ENCODE measurements around the gene PRRX2. TPM values are rescaled to one million over a fixed set of nuclear protein-coding genes. Genes with fewer than 3 reads are reported as not detected.

PRRX2 gene
- total and polyA plus RNA-seq, 2 of the 13 experiments (the other 11 are each of a cell fraction or from before 2014, with no cell fraction given), result 0.05 TPM; not detected in 1

GRCh38 chr9:129736334-129736733 is 70.9 kb downstream of the PRRX2 start:
- no peaks in the 10 kb centered on the region for H3K9me3 ChIP-seq (ENCODE audit: low read length)
- H2AFZ ChIP-seq (ENCODE audit: low read length), result no peak overlapping the region
- in situ Hi-C loops (cut with HindIII; ENCODE audit: extremely low pct_ligation_motif_present, low pct_unique_long_range_greater_than_20kb), result loop anchor here (5.0 kb wide), 1 partner anchor 46 kb away; no protein-coding TSS in a partner anchor
- POLR2A ChIA-PET, result no interaction called here
- H3K27me3 ChIP-seq (ENCODE audit: control insufficient read depth in 1 of 2, insufficient read depth in 2 of 2, low read length in 2 of 2), result peaks cover 10 to 58% of the 10 kb centered on the region in 2 experiments; a peak in 3 of 5 replicates
- 0 out of 2 replicates have a peak, but pooled peaks cover 5% of the 10 kb centered on the region for H3K4me1 ChIP-seq (ENCODE audit: insufficient read depth, low read length)
- FAIRE-seq (no peak), ATAC-seq (no peak), DNase-seq (ENCODE audit: low spot score) (no peak)
- CTCF ChIA-PET (ENCODE audit: low intra/inter-chr PET ratio, low total read pairs), result interaction anchor here (3.1 kb wide), 1 partner anchor 47 kb away, joined by 56 read pairs; no protein-coding TSS in a partner anchor
- TF ChIP-seq ZNF280B (CRISPR knock-in tag; IDR thresholded peaks at IDR 0.05; ENCODE audit: borderline replicate concordance), result no peak
- TF ChIP-seq SOX5 (CRISPR knock-in tag; IDR thresholded peaks at IDR 0.05; ENCODE audit: borderline replicate concordance), result no peak
- no peaks in the 10 kb centered on the region for H3K36me3 ChIP-seq (replicated peaks in 1 of 2; ENCODE audit: control insufficient read depth in 1 of 2, insufficient read depth in 2 of 2, low read length in 2 of 2)
- WGBS (ENCODE audit: low lambda C conversion rate), result 22% methylated on average over 10 of the region's 20 CpGs
- H3K4me3 ChIP-seq (replicated peaks in 1 of 3; ENCODE audit: insufficient read depth in 1 of 3, low read depth in 2 of 3, low read length in 3 of 3), result no peak overlapping the region
- no peak overlapping the region for H3K4me2 ChIP-seq (ENCODE audit: low read depth, low read length)
- no peak overlapping the region for H3K9ac ChIP-seq (ENCODE audit: insufficient read depth, low read depth, low read length)
- no peak overlapping the region for H3K27ac ChIP-seq (ENCODE audit: extremely low read length, insufficient read depth, low read length)
- no peaks in the 10 kb centered on the region for H3K79me2 ChIP-seq (ENCODE audit: insufficient read depth, low read length)
- H4K20me1 ChIP-seq (ENCODE audit: insufficient read depth, low read length), result no peaks in the 10 kb centered on the region
- no TSS peak for BruUV-seq (replicated peaks)
- intact Hi-C loops (cut with micrococcal nuclease; ENCODE audit: unreplicated experiment), result no loop called here

- no peaks in the 10 kb centered on the region for H3K36me3 ChIP-seq (replicated peaks in 1 of 2; ENCODE audit: control insufficient read depth in 1 of 2, insufficient read depth in 2 of 2, low read length in 2 of 2)
- ATAC-seq (peak; percentile 85), DNase-seq (ENCODE audit: low spot score) (peak; percentile 45), FAIRE-seq (peak; percentile 54)
- 32% methylated on average over 15 of the region's 48 CpGs for WGBS (ENCODE audit: low lambda C conversion rate)
- ChIA-PET CTCF (ENCODE audit: low intra/inter-chr PET ratio, low total read pairs) (interaction anchor here (0.9 to 3.1 kb wide), 4 partner anchors 11 to 52 kb away, joined by 3 to 56 read pairs (median 6); no protein-coding TSS in a partner anchor), POLR2A (interaction anchor here (0.7 kb wide), 1 partner anchor 147 kb away, joined by 3 read pairs; no protein-coding TSS in a partner anchor)
- H4K20me1 ChIP-seq (ENCODE audit: insufficient read depth, low read length), result no peaks in the 10 kb centered on the region
- H3K9ac ChIP-seq (ENCODE audit: insufficient read depth, low read depth, low read length), result peak overlapping the region; percentile 53; the same call in 1 of the 2 replicates
- intact Hi-C loops (cut with micrococcal nuclease; ENCODE audit: unreplicated experiment) (loop anchor here (1.0 kb wide), 1 partner anchor 46 kb away; no protein-coding TSS in a partner anchor), in situ Hi-C loops (cut with HindIII; ENCODE audit: extremely low pct_ligation_motif_present, low pct_unique_long_range_greater_than_20kb) (loop anchor here (5.0 kb wide), 1 partner anchor 45 kb away; no protein-coding TSS in a partner anchor)
- no peaks in the 10 kb centered on the region for H3K9me3 ChIP-seq (ENCODE audit: low read length)
- H3K4me3 ChIP-seq (replicated peaks in 1 of 3; ENCODE audit: insufficient read depth in 1 of 3, low read depth in 2 of 3, low read length in 3 of 3), result peak overlapping the region; percentile 39 to 67 (median 65); a peak in 4 of 6 replicates
- peak overlapping the region; percentile 68 for H3K4me2 ChIP-seq (ENCODE audit: low read depth, low read length)
- peaks cover 7 to 51% of the 10 kb centered on the region in 2 experiments; a peak in 3 of 5 replicates for H3K27me3 ChIP-seq (ENCODE audit: control insufficient read depth in 1 of 2, insufficient read depth in 2 of 2, low read length in 2 of 2)
- no TSS peak for BruUV-seq (replicated peaks)
- no peaks in the 10 kb centered on the region for H3K79me2 ChIP-seq (ENCODE audit: insufficient read depth, low read length)
- no peak overlapping the region for H3K27ac ChIP-seq (ENCODE audit: extremely low read length, insufficient read depth, low read length)
- H3K4me1 ChIP-seq (ENCODE audit: insufficient read depth, low read length), result 0 out of 2 replicates have a peak, but pooled peaks cover 5% of the 10 kb centered on the region
- H2AFZ ChIP-seq (ENCODE audit: low read length), result no peak overlapping the region
- TF ChIP-seq ZNF230 (CRISPR knock-in tag; IDR thresholded peaks at IDR 0.05) (no peak), RAD21 (CRISPR knock-in tag; IDR thresholded peaks at IDR 0.05) (peak; percentile 92), KAT8 (CRISPR knock-in tag; IDR thresholded peaks at IDR 0.05) (no peak), ZNF414 (CRISPR knock-in tag; IDR thresholded peaks at IDR 0.05) (no peak), HNRNPH1 (optimal IDR thresholded peaks at IDR 0.05; ENCODE audit: low read depth, low read length) (no peak), ZSCAN12 (CRISPR knock-in tag; IDR thresholded peaks at IDR 0.05) (no peak), ZBTB8A (CRISPR knock-in tag; IDR thresholded peaks at IDR 0.05; ENCODE audit: borderline replicate concordance, low read depth) (no peak), ZNF512 (CRISPR knock-in tag; IDR thresholded peaks at IDR 0.05) (no peak), EZH2 (conservative IDR thresholded peaks at IDR 0.05; ENCODE audit: low read depth, low read length) (no peak), ZNF256 (CRISPR knock-in tag; conservative IDR thresholded peaks at IDR 0.05) (no peak)
These were observed 72.2 kb downstream of the PRRX2 start for GRCh38 chr9:129737479-129738274.

All from HepG2 (cell line).